ENCODE data around the gene FAM163A.

The FAM163A gene

DNA sequence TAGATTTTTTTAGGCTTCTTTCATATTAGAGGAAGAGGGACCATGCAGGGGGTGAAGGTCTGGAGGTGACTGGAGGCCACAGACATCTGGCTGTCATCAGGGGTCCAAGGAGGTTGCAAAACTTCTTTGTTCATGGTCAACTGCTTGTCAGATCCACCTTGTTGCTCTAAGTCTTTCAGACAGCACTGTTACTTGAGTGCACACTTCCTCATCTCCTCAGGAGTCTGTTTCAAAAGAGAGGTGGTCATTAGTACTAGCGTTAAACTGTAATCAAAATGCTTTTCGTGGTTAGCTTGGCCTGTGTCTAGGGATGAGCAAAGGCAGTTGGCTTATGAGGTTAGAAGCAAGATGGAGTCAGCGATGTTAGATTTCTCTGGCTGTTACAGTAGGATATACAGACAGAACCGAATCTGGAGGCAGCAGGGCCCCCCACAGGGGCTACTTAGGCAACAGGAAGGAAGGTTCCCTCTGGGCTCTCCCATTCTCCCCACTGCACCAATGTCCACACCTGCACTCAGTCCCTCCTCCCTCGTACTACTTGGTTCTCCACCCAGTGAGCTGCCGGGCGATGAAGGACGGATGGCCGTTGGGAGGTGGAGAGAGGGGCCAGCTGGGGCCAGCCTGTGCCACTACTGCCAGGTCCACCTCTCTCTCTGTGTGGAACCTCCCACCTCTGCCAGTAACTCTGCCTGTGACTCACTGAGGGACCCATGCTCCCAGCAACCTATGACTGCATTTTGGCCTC, 77.3 kb downstream of the FAM163A start:
- no CpG with 5 or more reads among the region's 9 CpGs for WGBS, 2 donors (ENCODE audit: extremely low coverage in 2 of 2, insufficient read length in 2 of 2, insufficient replicate concordance in 1 of 2)
- Histone ChIP-seq H3K4ac (ENCODE audit: low read length) (no peak overlapping the region), H3K27ac (replicated peaks; ENCODE audit: low read length) (no peak overlapping the region), H3K9me3 (replicated peaks in 1 of 2; ENCODE audit: control insufficient read depth in 2 of 2, insufficient read depth in 1 of 2, low read depth in 1 of 2, low read length in 2 of 2) (no peaks in the 10 kb centered on the region), H3K4me3 (ENCODE audit: low read length in 2 of 2) (no peak overlapping the region), H4K8ac (ENCODE audit: low read depth, low read length) (no peak overlapping the region), H3K4me2 (ENCODE audit: insufficient read depth, low read length, poor library complexity, severe bottlenecking) (no peak overlapping the region), H3K23ac (ENCODE audit: low read depth, low read length, poor library complexity) (no peak overlapping the region), H3K4me1 (ENCODE audit: control insufficient read depth in 2 of 2, insufficient read depth in 1 of 2, low read depth in 1 of 2, low read length in 2 of 2) (peaks cover 7 to 11% of the 10 kb centered on the region in 2 donors), H3K9ac (ENCODE audit: low read depth, low read length, poor library complexity) (no peak overlapping the region), H3K14ac (ENCODE audit: low read length) (no peak overlapping the region), H2AFZ (ENCODE audit: low read length) (no peak overlapping the region), H2BK120ac (ENCODE audit: low read depth, low read length) (no peak overlapping the region), H2BK15ac (ENCODE audit: low read length) (no peak overlapping the region), H2BK5ac (ENCODE audit: low read length) (no peak overlapping the region), H3K79me1 (ENCODE audit: low read depth, low read length) (no peaks in the 10 kb centered on the region), H2AK5ac (ENCODE audit: low read depth, low read length) (no peak overlapping the region), H2BK12ac (ENCODE audit: low read length) (no peak overlapping the region), H3K18ac (ENCODE audit: low read length) (no peak overlapping the region), H4K91ac (ENCODE audit: low read depth, low read length, poor library complexity) (no peak overlapping the region), H3K27me3 (ENCODE audit: control insufficient read depth in 3 of 3, insufficient read depth in 3 of 3, low read depth in 1 of 3, low read length in 3 of 3) (peaks cover 0 to 50% (median 4%) of the 10 kb centered on the region in 3 experiments), H3K36me3 (replicated peaks in 1 of 2; ENCODE audit: control insufficient read depth in 2 of 2, insufficient read depth in 2 of 2, low read length in 2 of 2) (no peaks in the 10 kb centered on the region)
- DNase-seq (ENCODE audit: low spot score), result no peak

DNA sequence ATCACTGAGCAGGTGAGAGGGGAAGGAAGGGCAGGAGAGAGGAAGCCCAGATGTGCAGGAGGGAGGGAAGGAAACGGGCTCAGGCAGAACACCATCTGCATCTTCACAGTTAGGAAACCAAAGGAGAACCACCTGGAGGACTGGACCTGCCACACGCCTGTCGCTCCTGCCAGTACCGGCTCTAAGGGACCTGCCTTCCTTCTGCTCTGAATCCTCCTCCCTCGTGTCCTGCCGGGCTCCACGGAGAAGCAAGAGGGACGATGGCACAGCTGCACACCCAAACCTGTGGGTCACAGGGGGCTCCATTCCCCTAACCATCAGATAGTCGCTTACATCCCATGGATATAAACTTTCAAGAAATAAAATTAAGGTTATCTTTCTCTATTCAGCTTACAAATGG, 78.4 kb downstream of the FAM163A start:
- no peak overlapping the region for H2BK15ac ChIP-seq (ENCODE audit: low read length)
- no CpG with 5 or more reads among the region's 9 CpGs for WGBS, 2 donors (ENCODE audit: extremely low coverage in 2 of 2, insufficient read length in 2 of 2, insufficient replicate concordance in 1 of 2)
- no peak overlapping the region for H2AFZ ChIP-seq (ENCODE audit: low read length)
- H3K18ac ChIP-seq (ENCODE audit: low read length), result no peak overlapping the region
- H3K4me3 ChIP-seq (ENCODE audit: low read length in 2 of 2), result no peak overlapping the region
- H3K27ac ChIP-seq (replicated peaks; ENCODE audit: low read length), result no peak overlapping the region
- H3K9ac ChIP-seq (ENCODE audit: low read depth, low read length, poor library complexity), result no peak overlapping the region
- peaks cover 0 to 43% (median 0%) of the 10 kb centered on the region in 3 experiments for H3K27me3 ChIP-seq (ENCODE audit: control insufficient read depth in 3 of 3, insufficient read depth in 3 of 3, low read depth in 1 of 3, low read length in 3 of 3)
- no peak overlapping the region for H3K4ac ChIP-seq (ENCODE audit: low read length)
- no peak overlapping the region for H3K23ac ChIP-seq (ENCODE audit: low read depth, low read length, poor library complexity)
- H2BK12ac ChIP-seq (ENCODE audit: low read length), result no peak overlapping the region
- no peak for DNase-seq (ENCODE audit: low spot score)
- H2AK5ac ChIP-seq (ENCODE audit: low read depth, low read length), result no peak overlapping the region
- no peak overlapping the region for H2BK5ac ChIP-seq (ENCODE audit: low read length)
- no peak overlapping the region for H3K14ac ChIP-seq (ENCODE audit: low read length)
- H2BK120ac ChIP-seq (ENCODE audit: low read depth, low read length), result no peak overlapping the region
- no peaks in the 10 kb centered on the region for H3K79me1 ChIP-seq (ENCODE audit: low read depth, low read length)
- H4K8ac ChIP-seq (ENCODE audit: low read depth, low read length), result no peak overlapping the region
- peaks cover 7 to 17% of the 10 kb centered on the region in 2 donors for H3K4me1 ChIP-seq (ENCODE audit: control insufficient read depth in 2 of 2, insufficient read depth in 1 of 2, low read depth in 1 of 2, low read length in 2 of 2)
- H3K9me3 ChIP-seq (replicated peaks in 1 of 2; ENCODE audit: control insufficient read depth in 2 of 2, insufficient read depth in 1 of 2, low read depth in 1 of 2, low read length in 2 of 2), result peaks cover 0 to 2% of the 10 kb centered on the region in 2 donors
- no peak overlapping the region for H4K91ac ChIP-seq (ENCODE audit: low read depth, low read length, poor library complexity)
- H3K36me3 ChIP-seq (replicated peaks in 1 of 2; ENCODE audit: control insufficient read depth in 2 of 2, insufficient read depth in 2 of 2, low read length in 2 of 2), result no peaks in the 10 kb centered on the region
- H3K4me2 ChIP-seq (ENCODE audit: insufficient read depth, low read length, poor library complexity, severe bottlenecking), result no peak overlapping the region

DNA sequence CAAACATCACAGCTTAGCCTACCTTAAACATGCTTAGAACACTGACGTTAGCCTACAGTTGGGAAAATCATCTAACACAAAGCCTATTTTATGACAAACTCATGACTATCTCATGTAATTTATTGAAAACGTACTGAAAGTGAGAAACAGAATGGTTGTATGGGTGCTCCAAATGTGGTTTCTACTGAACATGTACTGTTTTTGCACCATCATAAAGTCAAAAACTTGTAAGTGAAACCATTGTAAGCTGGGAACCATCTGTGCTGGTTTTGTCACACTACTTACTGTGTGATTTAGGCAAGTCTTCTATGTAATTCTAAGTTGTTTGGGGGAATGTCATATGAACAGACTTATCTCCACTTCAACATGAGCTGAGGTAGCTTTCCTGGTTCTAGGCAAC, 79.0 kb downstream of the FAM163A start:
- no peak overlapping the region for H4K91ac ChIP-seq (ENCODE audit: low read depth, low read length, poor library complexity)
- no peaks in the 10 kb centered on the region for H3K36me3 ChIP-seq (replicated peaks in 1 of 2; ENCODE audit: control insufficient read depth in 2 of 2, insufficient read depth in 2 of 2, low read length in 2 of 2)
- H3K9ac ChIP-seq (ENCODE audit: low read depth, low read length, poor library complexity), result no peak overlapping the region
- H2BK12ac ChIP-seq (ENCODE audit: low read length), result no peak overlapping the region
- H3K27ac ChIP-seq (replicated peaks; ENCODE audit: low read length), result no peak overlapping the region
- no peak overlapping the region for H2BK5ac ChIP-seq (ENCODE audit: low read length)
- no peak overlapping the region for H3K4me2 ChIP-seq (ENCODE audit: insufficient read depth, low read length, poor library complexity, severe bottlenecking)
- no CpG with 5 or more reads among the region's 2 CpGs for WGBS, 2 donors (ENCODE audit: extremely low coverage in 2 of 2, insufficient read length in 2 of 2, insufficient replicate concordance in 1 of 2)
- DNase-seq (ENCODE audit: low spot score), result no peak
- no peak overlapping the region for H3K14ac ChIP-seq (ENCODE audit: low read length)
- H3K4ac ChIP-seq (ENCODE audit: low read length), result no peak overlapping the region
- no peak overlapping the region for H2BK15ac ChIP-seq (ENCODE audit: low read length)
- H4K8ac ChIP-seq (ENCODE audit: low read depth, low read length), result no peak overlapping the region
- H2BK120ac ChIP-seq (ENCODE audit: low read depth, low read length), result no peak overlapping the region
- H3K9me3 ChIP-seq (replicated peaks in 1 of 2; ENCODE audit: control insufficient read depth in 2 of 2, insufficient read depth in 1 of 2, low read depth in 1 of 2, low read length in 2 of 2), result peaks cover 0 to 2% of the 10 kb centered on the region in 2 donors
- no peaks in the 10 kb centered on the region for H3K79me1 ChIP-seq (ENCODE audit: low read depth, low read length)
- H2AFZ ChIP-seq (ENCODE audit: low read length), result no peak overlapping the region
- H3K27me3 ChIP-seq (ENCODE audit: control insufficient read depth in 3 of 3, insufficient read depth in 3 of 3, low read depth in 1 of 3, low read length in 3 of 3), result peaks cover 0 to 37% (median 0%) of the 10 kb centered on the region in 3 experiments
- H3K18ac ChIP-seq (ENCODE audit: low read length), result no peak overlapping the region
- no peak overlapping the region for H3K23ac ChIP-seq (ENCODE audit: low read depth, low read length, poor library complexity)
- no peak overlapping the region for H2AK5ac ChIP-seq (ENCODE audit: low read depth, low read length)
- H3K4me1 ChIP-seq (ENCODE audit: control insufficient read depth in 2 of 2, insufficient read depth in 1 of 2, low read depth in 1 of 2, low read length in 2 of 2), result peaks cover 7 to 17% of the 10 kb centered on the region in 2 donors
- no peak overlapping the region for H3K4me3 ChIP-seq (ENCODE audit: low read length in 2 of 2)

DNA sequence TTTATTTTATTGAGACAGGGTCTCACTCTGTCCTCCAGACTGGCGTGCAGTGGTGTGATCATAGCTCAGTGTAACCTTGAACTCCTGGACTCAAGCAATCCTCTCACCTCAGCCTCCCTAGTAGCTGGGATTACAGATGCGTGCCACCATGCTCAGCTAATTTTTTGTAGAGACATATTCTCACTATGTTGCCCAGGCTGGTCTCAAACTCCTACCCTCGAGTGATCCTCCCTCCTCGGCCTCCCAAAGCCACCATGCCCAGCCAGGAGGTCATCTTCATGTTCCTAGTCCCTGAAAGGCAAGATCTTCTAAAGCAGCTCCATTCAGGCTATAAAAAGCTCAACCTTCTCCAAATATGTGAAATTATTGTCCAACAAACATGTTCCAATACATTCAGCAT, 80.6 kb downstream of the FAM163A start:
- Histone ChIP-seq H3K9me3 (replicated peaks in 1 of 2; ENCODE audit: control insufficient read depth in 2 of 2, insufficient read depth in 1 of 2, low read depth in 1 of 2, low read length in 2 of 2) (peaks cover 0 to 2% of the 10 kb centered on the region in 2 donors), H3K9ac (ENCODE audit: low read depth, low read length, poor library complexity) (no peak overlapping the region), H2AFZ (ENCODE audit: low read length) (no peak overlapping the region), H4K8ac (ENCODE audit: low read depth, low read length) (no peak overlapping the region), H3K27me3 (ENCODE audit: control insufficient read depth in 3 of 3, insufficient read depth in 3 of 3, low read depth in 1 of 3, low read length in 3 of 3) (peaks cover 0 to 29% (median 0%) of the 10 kb centered on the region in 3 experiments), H3K4ac (ENCODE audit: low read length) (no peak overlapping the region), H2BK5ac (ENCODE audit: low read length) (no peak overlapping the region), H2BK15ac (ENCODE audit: low read length) (no peak overlapping the region), H3K4me2 (ENCODE audit: insufficient read depth, low read length, poor library complexity, severe bottlenecking) (no peak overlapping the region), H2BK120ac (ENCODE audit: low read depth, low read length) (no peak overlapping the region), H3K27ac (replicated peaks; ENCODE audit: low read length) (no peak overlapping the region), H3K79me1 (ENCODE audit: low read depth, low read length) (no peaks in the 10 kb centered on the region), H3K4me1 (ENCODE audit: control insufficient read depth in 2 of 2, insufficient read depth in 1 of 2, low read depth in 1 of 2, low read length in 2 of 2) (peaks cover 4 to 11% of the 10 kb centered on the region in 2 donors), H3K36me3 (replicated peaks in 1 of 2; ENCODE audit: control insufficient read depth in 2 of 2, insufficient read depth in 2 of 2, low read length in 2 of 2) (no peaks in the 10 kb centered on the region), H3K14ac (ENCODE audit: low read length) (no peak overlapping the region), H3K18ac (ENCODE audit: low read length) (no peak overlapping the region), H3K4me3 (ENCODE audit: low read length in 2 of 2) (no peak overlapping the region), H2BK12ac (ENCODE audit: low read length) (no peak overlapping the region), H4K91ac (ENCODE audit: low read depth, low read length, poor library complexity) (no peak overlapping the region), H3K23ac (ENCODE audit: low read depth, low read length, poor library complexity) (no peak overlapping the region), H2AK5ac (ENCODE audit: low read depth, low read length) (no peak overlapping the region)
- WGBS, 2 donors (ENCODE audit: extremely low coverage in 2 of 2, insufficient read length in 2 of 2, insufficient replicate concordance in 1 of 2), result no CpG with 5 or more reads among the region's 4 CpGs
- no peak for DNase-seq (ENCODE audit: low spot score)
